SK-N-SH (cell line): ENCODE data around the gene PTPDC1. TPM values are rescaled to one million over a fixed set of nuclear protein-coding genes. Genes with fewer than 3 reads are reported as not detected.

Source experiments
- CTCF ChIA-PET: fragments of 300-600, 350-600 bp; formaldehyde crosslinking; extraction: SDS; loops from one replicate; lab custom pipeline; 2021; lab: Yijun Ruan, JAX
- POLR2A ChIA-PET: fragments of 350-600 bp; sonication (Branson Sonifier 250); formaldehyde crosslinking; extraction: SDS; loops from one replicate; lab custom pipeline; 2020; ENCODE audit warnings: antibody characterized with exemption, inconsistent platforms; lab: Yijun Ruan, JAX
- DNase-seq: peaks from one replicate; pipeline ENCODE4 v3.0.0; 2012
- H2AFZ ChIP-seq: fragments of 200-600 bp; sonication (generic); 2 replicates; pipeline ENCODE4 v1.8.1; 2016; ENCODE audit warnings: antibody characterized with exemption, mild to moderate bottlenecking, low read depth
- H3F3A ChIP-seq: fragments of 200-600 bp; sonication (generic); replicated peaks from 2 replicates; pipeline ENCODE3; 2016; ENCODE audit warnings: antibody characterized with exemption, mild to moderate bottlenecking; ENCODE audit not compliant: insufficient read depth
- H3K27ac ChIP-seq, 2 experiments: fragments of 200-500 bp in 1 of 2; fragments of 200-600 bp in 1 of 2; sonication (Bioruptor generic) in 1 of 2; sonication (generic), shearing (Covaris generic) in 1 of 2; 2 replicates each; pipeline versions ENCODE4 v1.5.1 to v1.6.1; 2014 to 2016; ENCODE audit warnings: low read depth in 2 of 2, inconsistent platforms in 1 of 2, low read length in 1 of 2, mild to moderate bottlenecking in 1 of 2, mixed read lengths in 1 of 2
- H3K27me3 ChIP-seq: fragments of 200-600 bp; sonication (generic), shearing (Covaris generic); 2 replicates; pipeline ENCODE4 v1.6.1; 2016; ENCODE audit warnings: mixed run types; ENCODE audit not compliant: insufficient read depth
- H3K36me3 ChIP-seq, 2 experiments: fragments of 200-500 bp in 1 of 2; fragments of 200-600 bp in 1 of 2; sonication (Bioruptor generic) in 1 of 2; sonication (generic) in 1 of 2; replicated peaks in 1 of 2; 2 replicates each; pipeline versions ENCODE3 to v1.5.1; 2014 to 2016; ENCODE audit warnings: low read length in 1 of 2, mild to moderate bottlenecking in 1 of 2; ENCODE audit not compliant: insufficient read depth in 2 of 2, control insufficient read depth in 1 of 2
- H3K4me1 ChIP-seq, 2 experiments: fragments of 200-500 bp in 1 of 2; fragments of 200-600 bp in 1 of 2; sonication (Bioruptor generic) in 1 of 2; sonication (generic), shearing (Covaris generic) in 1 of 2; 2 replicates each; pipeline versions ENCODE4 v1.5.1 to v1.6.1; 2014 to 2016; ENCODE audit warnings: low read depth in 1 of 2, low read length in 1 of 2, mixed run types in 1 of 2; ENCODE audit not compliant: insufficient read depth in 2 of 2, control insufficient read depth in 1 of 2
- H3K4me2 ChIP-seq: fragments of 200-600 bp; sonication (generic), shearing (Covaris generic); 2 replicates; pipeline ENCODE4 v1.6.1; 2017; ENCODE audit warnings: mixed run types
- H3K4me3 ChIP-seq, 2 experiments: fragments of 200-500 bp in 1 of 2; fragments of 200-600 bp in 1 of 2; sonication (Bioruptor generic) in 1 of 2; sonication (generic), shearing (Covaris generic) in 1 of 2; 2 replicates each; pipeline versions ENCODE4 v1.5.1 to v1.8.1; 2014 to 2016; ENCODE audit warnings: low read depth in 2 of 2, inconsistent platforms in 1 of 2, low read length in 1 of 2, mild to moderate bottlenecking in 1 of 2, mixed read lengths in 1 of 2, moderate library complexity in 1 of 2
- H3K79me2 ChIP-seq: fragments of 200-600 bp; sonication (generic); 2 replicates; pipeline ENCODE4 v1.8.1; 2017; ENCODE audit warnings: mild to moderate bottlenecking; ENCODE audit not compliant: insufficient read depth
- H3K9ac ChIP-seq: fragments of 200-600 bp; sonication (generic); 2 replicates; pipeline ENCODE4 v1.6.1; 2017; ENCODE audit warnings: mixed run types
- H3K9me2 ChIP-seq: fragments of 200-600 bp; sonication (generic); 2 replicates; pipeline ENCODE4 v1.6.1; 2017; ENCODE audit warnings: mixed run types
- H3K9me3 ChIP-seq: fragments of 200-600 bp; sonication (generic); 2 replicates; pipeline ENCODE4 v1.6.1; 2017; ENCODE audit warnings: mixed run types, mild to moderate bottlenecking, moderate library complexity
- H4K20me1 ChIP-seq: fragments of 200-600 bp; sonication (generic); 2 replicates; pipeline ENCODE4 v1.6.1; 2017; ENCODE audit warnings: mild to moderate bottlenecking, mixed run types; ENCODE audit not compliant: insufficient read depth
- CHD2 ChIP-seq: fragments of 150-350 bp; IDR thresholded peaks from 2 replicates; pipeline ENCODE4 v1.6.1; 2018; ENCODE audit warnings: low read length; ENCODE audit not compliant: partially characterized antibody
- EP300 ChIP-seq, 2 experiments: IDR thresholded peaks; 2 replicates each; pipeline versions ENCODE4 v1.4.0 to v1.6.1; 2012; ENCODE audit warnings: borderline replicate concordance in 1 of 2, low read depth in 1 of 2, low read length in 1 of 2
- EZH2phosphoT487 ChIP-seq: fragments of 200-600 bp; sonication (generic); IDR thresholded peaks from 2 replicates; pipeline ENCODE4 v1.6.1; 2017; ENCODE audit warnings: low read depth, mixed run types, mild to moderate bottlenecking, antibody characterized with exemption, moderate library complexity, borderline replicate concordance
- FOXM1 ChIP-seq: IDR thresholded peaks from 2 replicates; pipeline ENCODE4 v1.4.0; 2012; ENCODE audit warnings: low read depth, mild to moderate bottlenecking
- GABPA ChIP-seq: IDR thresholded peaks from 2 replicates; pipeline ENCODE4 v1.4.0; 2012; ENCODE audit warnings: low read depth, mild to moderate bottlenecking
- IRF3 ChIP-seq: fragments of 150-350 bp; IDR thresholded peaks from 2 replicates; pipeline ENCODE4 v1.6.1; 2016; ENCODE audit warnings: mild to moderate bottlenecking, low read depth, low read length
- MXI1 ChIP-seq: IDR thresholded peaks from 2 replicates; pipeline ENCODE4 v1.6.1; 2012; ENCODE audit warnings: mild to moderate bottlenecking, low read depth, low read length, improper control_type of control experiment
- NFIC ChIP-seq: IDR thresholded peaks from 2 replicates; pipeline ENCODE4 v1.4.0; 2012; ENCODE audit warnings: borderline replicate concordance
- NRF1 ChIP-seq: IDR thresholded peaks from 2 replicates; pipeline ENCODE4 v1.6.1; 2012; ENCODE audit warnings: low read depth, mild to moderate bottlenecking, low read length
- RAD21 ChIP-seq: IDR thresholded peaks from 2 replicates; pipeline ENCODE4 v1.6.1; 2012; ENCODE audit warnings: mild to moderate bottlenecking, low read length
- RCOR1 ChIP-seq: fragments of 150-350 bp; IDR thresholded peaks from 2 replicates; pipeline ENCODE4 v1.6.1; 2017; ENCODE audit warnings: antibody characterized with exemption, low read length
- SIN3A ChIP-seq: IDR thresholded peaks from 2 replicates; pipeline ENCODE4 v1.6.1; 2012; ENCODE audit warnings: low read depth, mild to moderate bottlenecking, low read length, moderate library complexity, borderline replicate concordance
- TEAD4 ChIP-seq: IDR thresholded peaks from 2 replicates; pipeline ENCODE4 v1.4.0; 2012; ENCODE audit warnings: mild to moderate bottlenecking, borderline replicate concordance; ENCODE audit not compliant: insufficient read depth
- USF2 ChIP-seq: fragments of 150-350 bp; IDR thresholded peaks from 2 replicates; pipeline ENCODE4 v1.6.1; 2017; ENCODE audit warnings: antibody characterized with exemption, low read length, low read depth, borderline replicate concordance
- YY1 ChIP-seq: IDR thresholded peaks from 2 replicates; pipeline ENCODE4 v1.4.0; 2012; ENCODE audit warnings: low read depth, mild to moderate bottlenecking
- WGBS: methylation state at CpG from one replicate; pipeline ENCODE4 v1.1.6; 2017; ENCODE audit warnings: low lambda C conversion rate; 5-methylcytosine and 5-hydroxymethylcytosine counted together
- polyA plus RNA-seq, 3 experiments: library from polyadenylated mRNA; depleted of rRNA; stranded (reverse); fragments of >200 nt; gene quantifications; 2 replicates each; pipeline ENCODE4 v1.2.3, GENCODE V29; 2012
- TF ChIP-seq, protein P1 (sequence below): IDR thresholded peaks from 2 replicates; pipeline ENCODE4 v1.4.0; 2012; ENCODE audit warnings: low read depth, borderline replicate concordance
- TF ChIP-seq, protein P2 (sequence below): IDR thresholded peaks from 2 replicates; pipeline ENCODE4 v1.6.1; 2012; ENCODE audit warnings: mild to moderate bottlenecking, low read depth, low read length, moderate library complexity
- TF ChIP-seq, protein P3 (sequence below): IDR thresholded peaks from 2 replicates; pipeline ENCODE4 v1.4.0; 2012; ENCODE audit warnings: low read depth
- TF ChIP-seq, protein P4 (sequence below): IDR thresholded peaks from 2 replicates; pipeline ENCODE4 v1.4.0; 2012; ENCODE audit warnings: low read depth, borderline replicate concordance

PTPDC1 gene
- polyA plus RNA-seq, 1 of the 3 experiments (the other 2 are of a cell fraction): 3.7 TPM

DNA sequence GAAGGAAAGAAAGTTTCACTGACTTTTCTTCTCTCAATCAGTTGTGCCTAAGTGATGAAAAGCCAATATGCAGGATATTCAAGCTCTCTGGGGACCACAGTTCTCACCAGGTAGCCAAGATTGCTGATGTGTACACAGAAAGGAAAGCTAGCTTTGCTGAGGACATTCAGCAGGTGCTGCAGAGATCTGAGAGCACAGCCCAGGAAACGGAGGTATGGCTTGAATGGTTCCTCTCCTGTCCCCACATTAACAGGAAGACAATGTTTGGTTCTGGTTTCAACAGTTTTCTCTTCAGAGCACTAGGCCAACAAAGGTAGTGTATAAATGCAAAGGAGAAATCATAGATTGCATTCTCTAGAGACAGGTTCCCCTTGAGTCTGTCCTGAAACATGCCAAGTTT lies 69.6 kb downstream of the PTPDC1 start:
- H3K4me3 ChIP-seq: no peak overlapping the region

More for the DNA sequence above, 69.6 kb downstream of the PTPDC1 start:
- POLR2A ChIA-PET: no interaction called here
- H3K4me2 ChIP-seq: no peak overlapping the region
- TF ChIP-seq GABPA (no peak), NFIC (no peak), RCOR1 (no peak), YY1 (no peak), MXI1 (no peak), IRF3 (no peak), CHD2 (no peak), FOXM1 (no peak), SIN3A (no peak), TEAD4 (no peak), RAD21 (no peak), EP300 (IDR thresholded peaks at IDR 0.05; ENCODE audit: borderline replicate concordance in 1 of 2, low read depth in 1 of 2, low read length in 1 of 2) (no peak), USF2 (no peak), NRF1 (no peak), EZH2phosphoT487 (no peak)
- TF ChIP-seq, protein P1, sequence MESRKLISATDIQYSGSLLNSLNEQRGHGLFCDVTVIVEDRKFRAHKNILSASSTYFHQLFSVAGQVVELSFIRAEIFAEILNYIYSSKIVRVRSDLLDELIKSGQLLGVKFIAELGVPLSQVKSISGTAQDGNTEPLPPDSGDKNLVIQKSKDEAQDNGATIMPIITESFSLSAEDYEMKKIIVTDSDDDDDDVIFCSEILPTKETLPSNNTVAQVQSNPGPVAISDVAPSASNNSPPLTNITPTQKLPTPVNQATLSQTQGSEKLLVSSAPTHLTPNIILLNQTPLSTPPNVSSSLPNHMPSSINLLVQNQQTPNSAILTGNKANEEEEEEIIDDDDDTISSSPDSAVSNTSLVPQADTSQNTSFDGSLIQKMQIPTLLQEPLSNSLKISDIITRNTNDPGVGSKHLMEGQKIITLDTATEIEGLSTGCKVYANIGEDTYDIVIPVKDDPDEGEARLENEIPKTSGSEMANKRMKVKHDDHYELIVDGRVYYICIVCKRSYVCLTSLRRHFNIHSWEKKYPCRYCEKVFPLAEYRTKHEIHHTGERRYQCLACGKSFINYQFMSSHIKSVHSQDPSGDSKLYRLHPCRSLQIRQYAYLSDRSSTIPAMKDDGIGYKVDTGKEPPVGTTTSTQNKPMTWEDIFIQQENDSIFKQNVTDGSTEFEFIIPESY: no peak
- TF ChIP-seq, protein P2, sequence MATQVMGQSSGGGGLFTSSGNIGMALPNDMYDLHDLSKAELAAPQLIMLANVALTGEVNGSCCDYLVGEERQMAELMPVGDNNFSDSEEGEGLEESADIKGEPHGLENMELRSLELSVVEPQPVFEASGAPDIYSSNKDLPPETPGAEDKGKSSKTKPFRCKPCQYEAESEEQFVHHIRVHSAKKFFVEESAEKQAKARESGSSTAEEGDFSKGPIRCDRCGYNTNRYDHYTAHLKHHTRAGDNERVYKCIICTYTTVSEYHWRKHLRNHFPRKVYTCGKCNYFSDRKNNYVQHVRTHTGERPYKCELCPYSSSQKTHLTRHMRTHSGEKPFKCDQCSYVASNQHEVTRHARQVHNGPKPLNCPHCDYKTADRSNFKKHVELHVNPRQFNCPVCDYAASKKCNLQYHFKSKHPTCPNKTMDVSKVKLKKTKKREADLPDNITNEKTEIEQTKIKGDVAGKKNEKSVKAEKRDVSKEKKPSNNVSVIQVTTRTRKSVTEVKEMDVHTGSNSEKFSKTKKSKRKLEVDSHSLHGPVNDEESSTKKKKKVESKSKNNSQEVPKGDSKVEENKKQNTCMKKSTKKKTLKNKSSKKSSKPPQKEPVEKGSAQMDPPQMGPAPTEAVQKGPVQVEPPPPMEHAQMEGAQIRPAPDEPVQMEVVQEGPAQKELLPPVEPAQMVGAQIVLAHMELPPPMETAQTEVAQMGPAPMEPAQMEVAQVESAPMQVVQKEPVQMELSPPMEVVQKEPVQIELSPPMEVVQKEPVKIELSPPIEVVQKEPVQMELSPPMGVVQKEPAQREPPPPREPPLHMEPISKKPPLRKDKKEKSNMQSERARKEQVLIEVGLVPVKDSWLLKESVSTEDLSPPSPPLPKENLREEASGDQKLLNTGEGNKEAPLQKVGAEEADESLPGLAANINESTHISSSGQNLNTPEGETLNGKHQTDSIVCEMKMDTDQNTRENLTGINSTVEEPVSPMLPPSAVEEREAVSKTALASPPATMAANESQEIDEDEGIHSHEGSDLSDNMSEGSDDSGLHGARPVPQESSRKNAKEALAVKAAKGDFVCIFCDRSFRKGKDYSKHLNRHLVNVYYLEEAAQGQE: no peak
- TF ChIP-seq, protein P3, sequence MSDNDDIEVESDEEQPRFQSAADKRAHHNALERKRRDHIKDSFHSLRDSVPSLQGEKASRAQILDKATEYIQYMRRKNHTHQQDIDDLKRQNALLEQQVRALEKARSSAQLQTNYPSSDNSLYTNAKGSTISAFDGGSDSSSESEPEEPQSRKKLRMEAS: no peak
- TF ChIP-seq, protein P4, sequence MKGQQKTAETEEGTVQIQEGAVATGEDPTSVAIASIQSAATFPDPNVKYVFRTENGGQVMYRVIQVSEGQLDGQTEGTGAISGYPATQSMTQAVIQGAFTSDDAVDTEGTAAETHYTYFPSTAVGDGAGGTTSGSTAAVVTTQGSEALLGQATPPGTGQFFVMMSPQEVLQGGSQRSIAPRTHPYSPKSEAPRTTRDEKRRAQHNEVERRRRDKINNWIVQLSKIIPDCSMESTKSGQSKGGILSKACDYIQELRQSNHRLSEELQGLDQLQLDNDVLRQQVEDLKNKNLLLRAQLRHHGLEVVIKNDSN: no peak
- TF ChIP-seq, all 33 proteins: peak for 0
- no peaks in the 10 kb centered on the region for H3K9me2 ChIP-seq
- WGBS: 63% methylated on average over 1 of the region's 1 CpG
- no peak overlapping the region for H3K27ac ChIP-seq
- DNase-seq: no peak
- CTCF ChIA-PET: no interaction called here
- H2AFZ ChIP-seq: no peak overlapping the region
- H3K9me3 ChIP-seq: no peaks in the 10 kb centered on the region
- H3K36me3 ChIP-seq: no peaks in the 10 kb centered on the region
- no peaks in the 10 kb centered on the region for H4K20me1 ChIP-seq
- no peak overlapping the region for H3K9ac ChIP-seq
- H3K4me1 ChIP-seq: peaks cover 0 to 13% of the 10 kb centered on the region in 2 experiments; a peak in 2 of 4 replicates
- no peaks in the 10 kb centered on the region for H3K27me3 ChIP-seq
- H3K79me2 ChIP-seq: no peaks in the 10 kb centered on the region
- no peaks in the 10 kb centered on the region for H3F3A ChIP-seq
